ENCODE data around the gene IZUMO1. TPM values are rescaled to one million over a fixed set of nuclear protein-coding genes. Genes with fewer than 3 reads are reported as not detected.
"Not testable (repeated sequence)": the region's sequence is repeated elsewhere in the genome, so short reads cannot be mapped to it uniquely, and the experiment has no call there.

Gene IZUMO1
- total RNA-seq = not detected

DNA sequence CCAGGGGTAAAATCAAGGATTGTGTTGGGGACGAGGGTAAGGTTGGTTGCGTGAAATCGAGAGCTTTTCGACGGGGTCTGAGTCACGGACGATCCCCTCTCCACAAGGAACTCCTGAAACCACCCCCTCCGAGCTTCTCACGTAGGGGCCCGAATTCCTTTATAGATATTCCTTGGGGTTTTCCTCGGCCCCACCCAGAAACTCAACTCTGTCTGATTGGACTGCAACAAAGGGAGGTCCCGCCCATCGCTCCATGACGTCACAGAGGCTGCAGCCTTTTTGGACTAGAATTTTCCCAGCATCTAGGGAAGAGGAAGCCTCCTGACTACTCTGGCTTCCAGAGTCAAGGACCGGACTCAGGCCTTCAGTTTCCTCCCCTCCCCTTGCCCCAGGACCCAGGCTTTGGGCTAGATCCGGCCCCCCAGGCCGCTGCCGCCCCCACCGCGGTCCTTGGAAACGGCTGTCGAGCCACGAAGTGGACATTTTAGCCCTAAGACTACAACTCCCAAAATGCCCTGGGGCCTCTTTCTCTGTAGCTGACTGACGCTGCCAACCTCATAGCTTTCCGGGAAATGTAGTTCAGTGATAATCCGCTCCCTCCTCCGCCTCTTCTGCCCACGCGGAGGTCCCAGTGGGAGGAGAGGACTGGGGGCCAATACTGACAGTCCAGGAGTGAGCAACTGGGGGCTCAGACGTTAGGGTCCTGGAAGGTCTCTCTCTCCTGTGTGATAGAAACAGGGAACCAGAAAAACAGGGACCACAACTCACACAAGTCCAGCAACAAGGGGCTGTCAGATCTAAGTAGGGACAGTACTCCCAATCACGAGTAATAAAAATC, at the start of gene IZUMO1:
IZUMO1 (minus strand) TSS at position 172 of the 838 bp plus-strand sequence. CDS start 1,050 bp downstream, outside the sequence.
- peak; percentile 71 for DNase-seq
- Histone ChIP-seq H3K4me3 (no peak within 1 kb of the TSS), H3K9ac (ENCODE audit: low read depth in 2 of 2, low read length in 2 of 2) (no peak within 1 kb of the TSS), H3K27ac (no peak within 1 kb of the TSS), H3K36me3 (no peaks in the 10 kb centered on the region), H3K4me1 (no peaks in the 10 kb centered on the region), H3K9me3 (no peaks in the 10 kb centered on the region), H3K27me3 (peaks cover 7% of the 10 kb centered on the region)
- intact Hi-C loops (cut with DNase I) = no loop called here
- TF ChIP-seq, protein P1, sequence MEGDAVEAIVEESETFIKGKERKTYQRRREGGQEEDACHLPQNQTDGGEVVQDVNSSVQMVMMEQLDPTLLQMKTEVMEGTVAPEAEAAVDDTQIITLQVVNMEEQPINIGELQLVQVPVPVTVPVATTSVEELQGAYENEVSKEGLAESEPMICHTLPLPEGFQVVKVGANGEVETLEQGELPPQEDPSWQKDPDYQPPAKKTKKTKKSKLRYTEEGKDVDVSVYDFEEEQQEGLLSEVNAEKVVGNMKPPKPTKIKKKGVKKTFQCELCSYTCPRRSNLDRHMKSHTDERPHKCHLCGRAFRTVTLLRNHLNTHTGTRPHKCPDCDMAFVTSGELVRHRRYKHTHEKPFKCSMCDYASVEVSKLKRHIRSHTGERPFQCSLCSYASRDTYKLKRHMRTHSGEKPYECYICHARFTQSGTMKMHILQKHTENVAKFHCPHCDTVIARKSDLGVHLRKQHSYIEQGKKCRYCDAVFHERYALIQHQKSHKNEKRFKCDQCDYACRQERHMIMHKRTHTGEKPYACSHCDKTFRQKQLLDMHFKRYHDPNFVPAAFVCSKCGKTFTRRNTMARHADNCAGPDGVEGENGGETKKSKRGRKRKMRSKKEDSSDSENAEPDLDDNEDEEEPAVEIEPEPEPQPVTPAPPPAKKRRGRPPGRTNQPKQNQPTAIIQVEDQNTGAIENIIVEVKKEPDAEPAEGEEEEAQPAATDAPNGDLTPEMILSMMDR (IDR thresholded peaks at IDR 0.05) = no peak

DNA sequence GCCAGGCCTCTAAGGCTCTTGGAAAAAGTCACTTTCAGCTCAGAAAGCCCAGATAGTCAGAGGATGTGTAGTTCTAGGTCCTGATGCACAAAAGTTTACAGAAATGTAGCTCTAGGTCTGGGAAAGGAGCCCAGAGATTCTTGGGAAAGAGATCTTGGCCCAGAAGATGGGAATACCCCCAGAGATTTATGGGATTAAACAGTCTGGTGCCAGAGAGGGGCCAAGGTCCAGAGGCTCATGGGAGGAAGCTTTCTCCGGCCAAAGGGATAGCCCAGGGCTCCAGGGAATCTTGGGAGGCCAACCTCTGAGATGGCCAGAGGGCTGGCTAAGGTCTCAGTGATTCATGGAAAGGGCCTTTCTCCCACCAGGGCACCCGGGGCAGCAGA, 49.0 kb upstream of the IZUMO1 start:
- Histone ChIP-seq H3K9me3 (no peaks in the 10 kb centered on the region), H3K4me3 (peak overlapping the region; percentile 33), H3K27ac (peak overlapping the region; percentile 34), H3K27me3 (no peaks in the 10 kb centered on the region), H3K9ac (ENCODE audit: low read depth in 2 of 2, low read length in 2 of 2) (no peak overlapping the region), H3K4me1 (no peaks in the 10 kb centered on the region), H3K36me3 (no peaks in the 10 kb centered on the region)
- peak; percentile 50 for DNase-seq
- TF ChIP-seq, protein P1 (IDR thresholded peaks at IDR 0.05) = no peak
- intact Hi-C loops (cut with DNase I) = loop anchor here (2.0 to 5.0 kb wide), 2 partner anchors 39 to 172 kb away; partner anchors contain the start of gene FTL

DNA sequence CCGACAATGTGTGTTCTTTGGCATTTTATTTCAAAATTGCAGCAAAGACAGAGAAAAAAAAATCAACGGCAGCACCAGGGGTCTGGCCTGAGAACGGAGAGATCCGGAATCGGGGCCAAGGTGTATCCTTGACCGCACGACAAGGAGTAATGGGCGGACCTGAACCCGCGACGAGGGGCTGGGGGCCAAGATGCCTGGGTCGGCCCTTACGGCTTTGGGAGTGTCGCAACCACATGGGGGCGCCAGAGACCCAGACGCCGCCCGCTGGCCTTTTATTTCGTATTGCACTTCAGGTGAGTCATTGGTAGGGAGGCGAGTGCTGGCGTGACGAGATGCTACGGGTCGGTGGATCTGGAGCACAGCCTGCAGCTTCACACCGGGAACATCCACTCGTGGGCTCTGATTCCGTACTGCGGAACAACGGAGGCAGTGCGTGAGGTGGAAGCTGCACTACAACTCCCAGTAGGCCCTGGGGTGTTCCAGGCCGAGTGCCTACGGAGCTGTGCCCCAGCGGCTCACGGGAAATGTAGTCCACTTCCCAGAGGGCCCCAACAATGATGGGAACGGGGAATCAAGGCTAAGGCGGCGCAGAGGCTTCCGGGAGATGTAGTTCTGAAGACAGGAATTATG, 48.5 kb upstream of the IZUMO1 start:
- no peaks in the 10 kb centered on the region for H3K4me1 ChIP-seq
- H3K27ac ChIP-seq = peak overlapping the region; percentile 34
- peak; percentile 92 for DNase-seq
- intact Hi-C loops (cut with DNase I) = loop anchor here (2.0 to 5.0 kb wide), 2 partner anchors 40 to 172 kb away; partner anchors contain the start of gene FTL
- H3K4me3 ChIP-seq = peak overlapping the region; percentile 33
- H3K36me3 ChIP-seq = no peaks in the 10 kb centered on the region
- TF ChIP-seq, protein P1 (IDR thresholded peaks at IDR 0.05) = peak; percentile 96
- H3K27me3 ChIP-seq = no peaks in the 10 kb centered on the region
- H3K9me3 ChIP-seq = no peaks in the 10 kb centered on the region
- H3K9ac ChIP-seq (ENCODE audit: low read depth in 2 of 2, low read length in 2 of 2) = peak overlapping the region; percentile 33 to 38

DNA sequence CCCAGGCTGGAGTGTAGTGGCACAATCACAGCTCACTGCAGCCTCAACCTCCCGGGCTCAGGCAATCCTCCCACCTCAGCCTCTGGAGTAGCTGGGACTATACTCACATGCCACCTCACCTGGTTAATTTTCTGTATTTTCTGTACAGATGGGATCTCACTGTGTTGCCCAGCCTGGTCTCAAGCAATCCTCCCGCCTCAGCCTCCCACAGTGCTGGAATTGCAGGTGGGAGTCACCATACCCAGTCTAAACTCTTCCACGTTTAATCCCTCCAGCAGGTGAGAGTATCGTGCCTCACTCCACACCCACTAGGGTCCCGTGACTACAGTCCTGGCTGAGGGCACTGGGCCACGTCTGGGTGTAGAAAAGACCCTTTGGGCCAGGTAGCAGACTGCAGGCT, 47.6 kb upstream of the IZUMO1 start:
- Histone ChIP-seq H3K9me3 (no peaks in the 10 kb centered on the region), H3K27ac (no peak overlapping the region), H3K9ac (ENCODE audit: low read depth in 2 of 2, low read length in 2 of 2) (no peak overlapping the region), H3K4me3 (no peak overlapping the region), H3K4me1 (no peaks in the 10 kb centered on the region), H3K27me3 (no peaks in the 10 kb centered on the region), H3K36me3 (no peaks in the 10 kb centered on the region)
- no peak for DNase-seq
- intact Hi-C loops (cut with DNase I) = loop anchor here (2.0 kb wide), 1 partner anchor 41 kb away; no protein-coding TSS in a partner anchor
- TF ChIP-seq, protein P1 (IDR thresholded peaks at IDR 0.05) = no peak

DNA sequence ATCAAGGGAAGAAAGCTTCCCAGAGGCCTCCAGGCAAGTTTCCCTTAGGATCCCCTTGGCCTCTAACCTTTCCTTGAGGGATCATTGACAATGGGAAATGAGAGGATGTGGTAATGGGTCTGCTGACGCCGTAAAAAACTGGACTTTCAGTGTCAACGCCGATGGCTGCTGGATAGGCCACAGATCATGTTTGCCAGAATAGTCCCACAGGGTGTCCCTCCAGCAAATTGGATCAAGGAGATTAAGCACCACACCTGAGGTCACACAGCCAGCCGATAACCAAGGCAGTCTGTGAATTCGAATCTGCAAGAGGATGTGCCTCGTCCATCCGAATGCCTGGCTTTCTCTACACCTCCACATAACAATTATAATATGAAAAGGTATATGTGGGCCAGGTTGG, 46.6 kb upstream of the IZUMO1 start:
- H3K27me3 ChIP-seq = no peaks in the 10 kb centered on the region
- intact Hi-C loops (cut with DNase I) = no loop called here
- no peak for DNase-seq
- H3K4me1 ChIP-seq = no peaks in the 10 kb centered on the region
- no peaks in the 10 kb centered on the region for H3K9me3 ChIP-seq
- no peak overlapping the region for H3K9ac ChIP-seq (ENCODE audit: low read depth in 2 of 2, low read length in 2 of 2)
- H3K27ac ChIP-seq = no peak overlapping the region
- TF ChIP-seq, protein P1 (IDR thresholded peaks at IDR 0.05) = no peak
- H3K36me3 ChIP-seq = no peaks in the 10 kb centered on the region
- H3K4me3 ChIP-seq = no peak overlapping the region

DNA sequence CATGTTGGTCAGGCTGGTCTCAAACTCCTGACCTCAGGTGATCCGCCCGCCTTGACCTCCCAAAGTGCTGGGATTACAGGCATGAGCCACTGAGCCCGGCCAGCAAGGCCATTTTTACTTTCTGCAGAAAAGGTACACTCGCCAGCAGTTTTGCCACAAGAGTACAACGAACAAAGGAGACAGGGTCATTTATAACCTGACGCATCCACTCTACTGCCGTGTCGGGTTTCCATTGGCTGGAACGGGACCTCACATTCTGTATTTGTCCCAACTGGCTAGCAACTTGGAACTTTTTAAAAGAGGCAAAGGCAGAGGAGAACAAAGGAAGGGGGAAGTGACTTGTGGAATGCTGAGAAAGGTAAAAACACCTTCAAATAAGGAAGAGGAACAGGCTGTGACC, 40.6 kb upstream of the IZUMO1 start:
- intact Hi-C loops (cut with DNase I) = loop anchor here (5.0 kb wide), 1 partner anchor 140 kb away; the partner anchor contains the start of gene CA11
- not testable (repeated sequence) for DNase-seq

DNA sequence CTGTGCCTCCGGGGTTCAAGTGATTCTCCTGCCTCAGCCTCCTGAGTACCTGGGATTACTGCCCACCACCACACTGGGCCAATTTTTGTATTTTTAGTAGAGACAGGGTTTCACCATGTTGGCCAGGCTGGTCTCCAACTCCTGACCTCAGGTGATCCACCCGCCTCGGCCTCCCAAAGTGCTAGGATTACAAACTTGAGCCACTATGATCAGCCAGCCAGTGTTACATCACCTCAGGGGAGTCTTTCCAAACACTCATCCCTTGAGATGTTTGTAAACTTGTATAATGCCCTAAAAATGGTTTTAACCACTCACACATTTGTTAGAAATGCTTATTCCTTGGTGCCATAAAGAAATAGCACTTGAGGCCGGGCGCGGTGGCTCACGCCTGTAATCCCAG, 39.7 kb upstream of the IZUMO1 start:
- intact Hi-C loops (cut with DNase I) = loop anchor here (5.0 kb wide), 1 partner anchor 139 kb away; the partner anchor contains the start of gene CA11
- not testable (repeated sequence) for H3K9ac ChIP-seq (ENCODE audit: low read depth in 2 of 2, low read length in 2 of 2); H3K27ac ChIP-seq; H3K9me3 ChIP-seq; H3K4me1 ChIP-seq; H3K27me3 ChIP-seq; H3K36me3 ChIP-seq; H3K4me3 ChIP-seq; DNase-seq

More for the DNA sequence above, 40.6 kb upstream of the IZUMO1 start:
- not testable (repeated sequence) for H3K4me1 ChIP-seq; H3K27me3 ChIP-seq; H3K9me3 ChIP-seq; H3K27ac ChIP-seq; H3K36me3 ChIP-seq; H3K4me3 ChIP-seq; H3K9ac ChIP-seq (ENCODE audit: low read depth in 2 of 2, low read length in 2 of 2)

Data from colonic mucosa (tissue), 4 donors.